ENCODE measurements around the gene DMD. TPM values are rescaled to one million over a fixed set of nuclear protein-coding genes. Genes with fewer than 3 reads are reported as not detected.

Gene DMD
- total RNA-seq, 1 donor from 2014 or later: 127 TPM

DNA sequence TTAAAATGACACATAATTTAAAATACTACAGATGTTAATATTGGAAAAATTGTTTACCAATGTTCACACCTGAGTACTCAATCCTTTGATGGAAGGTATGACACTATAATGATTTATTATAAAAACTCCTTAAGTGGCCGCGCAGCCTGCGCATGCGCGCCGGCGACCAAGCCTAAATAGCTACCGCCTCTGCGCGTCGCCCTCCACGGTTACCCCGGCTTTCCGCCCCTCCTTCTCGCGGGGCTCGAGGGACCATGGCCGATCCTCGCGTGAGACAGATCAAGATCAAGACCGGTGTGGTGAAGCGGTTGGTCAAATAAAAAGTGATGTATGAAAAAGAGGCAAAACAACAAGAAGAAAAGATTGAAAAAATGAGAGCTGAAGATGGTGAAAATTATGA lies 170.2 kb downstream of the DMD start:
- no peak for DNase-seq (ENCODE audit: low spot score)

GRCh38 chrX:33032700-33033099 lies 178.6 kb downstream of the DMD start:
- DNase-seq (ENCODE audit: low spot score): no peak

GRCh38 chrX:33014949-33015348 lies 196.4 kb downstream of the DMD start:
- no peak for DNase-seq (ENCODE audit: low spot score)

DNA sequence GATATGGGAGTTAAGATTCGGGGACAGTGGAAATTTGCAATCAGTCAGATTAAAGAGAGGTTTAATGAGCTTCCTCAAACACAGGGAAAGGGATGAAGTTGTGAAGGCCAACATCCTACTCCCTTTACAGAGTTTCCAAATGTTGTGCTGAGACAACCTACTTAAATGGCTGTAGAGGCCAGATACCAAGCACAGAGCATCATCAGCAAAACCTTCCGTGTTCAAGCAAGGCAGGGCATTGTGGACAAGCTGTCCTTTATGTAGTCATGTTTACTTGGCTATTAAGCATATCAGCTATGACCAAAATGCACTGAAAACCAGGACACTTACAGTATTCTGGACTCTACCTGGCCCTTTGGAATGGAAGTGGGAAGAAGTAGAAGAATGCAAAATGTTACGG lies 197.3 kb downstream of the DMD start:
- no peak for DNase-seq (ENCODE audit: low spot score)

- no peak for DNase-seq (ENCODE audit: low spot score)
Measured at GRCh38 chrX:33001107-33001506, 210.2 kb downstream of the DMD start.

GRCh38 chrX:32998776-32999175 lies 212.6 kb downstream of the DMD start:
- DNase-seq (ENCODE audit: low spot score): no peak

GRCh38 chrX:32995427-32995826 lies 215.9 kb downstream of the DMD start:
- DNase-seq (ENCODE audit: low spot score): no peak

- no peak for DNase-seq (ENCODE audit: low spot score)
Measured at GRCh38 chrX:32987142-32987541, 224.2 kb downstream of the DMD start.

DNA sequence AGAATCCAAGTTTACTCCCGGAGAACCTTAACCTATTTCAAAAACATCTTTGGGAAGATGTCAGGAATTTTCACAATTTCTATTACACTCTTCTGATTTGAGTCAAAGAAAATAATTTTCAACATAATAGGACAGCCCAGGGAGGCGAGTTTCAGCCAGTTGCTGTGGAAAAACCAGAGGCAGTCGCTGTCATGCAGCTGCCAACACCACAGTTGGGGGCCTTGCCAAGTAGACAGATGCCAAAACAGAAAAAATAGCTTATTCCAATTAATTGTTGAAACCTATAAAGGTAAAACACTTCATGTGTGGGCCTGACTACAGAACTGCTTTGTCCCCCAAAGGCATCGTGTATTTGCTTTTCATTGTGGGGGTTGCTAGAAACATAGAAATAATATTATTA lies 225.8 kb downstream of the DMD start:
- DNase-seq (ENCODE audit: low spot score): no peak

DNA sequence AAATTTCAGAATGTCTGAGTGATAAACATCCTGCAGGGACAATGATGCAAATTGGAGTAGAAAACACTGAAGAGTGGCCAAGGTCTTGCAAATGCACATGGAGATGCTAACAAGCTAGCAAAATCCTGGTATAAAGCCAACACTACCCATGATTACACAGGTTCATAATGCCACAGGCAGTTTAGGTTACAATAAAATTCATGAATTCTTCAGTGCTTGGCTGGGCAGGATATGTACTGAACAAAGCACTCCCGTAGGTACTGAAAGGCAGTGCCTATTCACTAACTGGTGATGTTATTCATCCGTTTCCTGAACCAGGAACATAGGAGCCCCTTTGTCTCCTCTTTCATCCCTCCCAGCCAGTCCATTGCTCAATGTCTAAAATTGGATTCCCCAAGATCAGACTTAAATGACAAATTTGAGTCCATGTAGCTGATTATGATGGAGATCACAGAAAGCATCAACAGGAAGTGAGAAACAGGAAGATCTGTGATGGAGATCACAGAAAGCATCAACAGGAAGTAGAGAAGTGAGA lies 244.5 kb downstream of the DMD start:
- no peak for DNase-seq (ENCODE audit: low spot score)

DNA sequence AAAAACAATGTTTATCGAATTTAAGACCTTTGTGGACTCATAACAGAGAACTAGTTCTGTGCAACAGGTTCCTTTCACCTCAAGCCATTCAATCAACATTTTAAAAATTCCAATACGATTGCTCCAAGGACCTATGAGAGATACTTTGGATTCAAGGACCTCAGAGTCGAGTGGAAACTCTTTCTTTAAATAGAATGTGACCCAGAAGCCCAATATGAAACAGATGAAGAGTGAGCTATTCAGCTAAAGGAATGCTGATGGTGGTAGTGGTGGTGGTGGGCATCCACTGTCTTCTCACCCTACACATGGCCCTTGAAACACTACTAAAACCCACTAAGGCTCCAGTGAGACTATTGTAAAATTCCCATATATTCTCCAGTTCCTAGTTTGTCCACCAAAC lies 257.2 kb downstream of the DMD start:
- no peak for DNase-seq (ENCODE audit: low spot score)

DNA sequence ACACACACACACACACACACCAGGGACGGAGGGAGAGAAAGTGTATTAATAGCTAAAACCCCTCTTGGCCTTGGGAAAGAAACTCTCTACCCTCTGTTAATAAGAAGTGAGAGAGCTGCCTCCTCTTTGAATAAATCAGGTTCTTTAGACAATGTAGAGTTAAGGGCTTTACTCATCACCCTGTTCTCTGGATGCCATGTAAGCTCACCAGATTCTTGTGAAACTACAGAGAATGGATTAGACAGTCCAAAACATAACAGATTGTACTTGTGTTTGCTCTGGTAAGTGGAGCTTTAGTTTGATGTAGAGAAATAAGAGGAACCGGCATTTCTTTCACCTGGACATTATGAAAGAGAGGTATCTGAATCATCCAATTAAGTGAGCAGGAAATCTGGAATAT lies 263.2 kb downstream of the DMD start:
- DNase-seq (ENCODE audit: low spot score): no peak

- no peak for DNase-seq (ENCODE audit: low spot score)
Measured at GRCh38 chrX:32937043-32937442, 274.3 kb downstream of the DMD start.

DNA sequence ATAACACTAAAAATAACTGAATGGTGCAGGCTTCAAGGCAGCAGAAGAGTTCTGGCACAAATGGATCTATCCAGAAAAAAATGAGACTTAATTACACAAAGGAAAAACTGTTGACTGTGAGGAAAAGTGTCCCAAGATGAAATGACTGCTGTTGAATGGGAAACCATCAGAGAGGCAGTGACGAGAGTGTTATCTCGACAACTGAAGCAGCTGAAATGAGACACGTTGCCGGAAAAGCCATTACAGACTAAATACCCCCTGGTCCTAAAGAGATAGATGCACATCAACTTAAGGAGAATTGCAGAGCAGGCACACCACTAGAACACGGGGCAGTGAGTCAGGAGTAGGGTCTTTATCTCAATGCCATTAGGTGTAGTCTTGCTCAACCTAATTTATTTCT lies 277.8 kb downstream of the DMD start:
- no peak for DNase-seq (ENCODE audit: low spot score)

GRCh38 chrX:32929040-32929439 lies 282.3 kb downstream of the DMD start:
- DNase-seq (ENCODE audit: low spot score): no peak

DNA sequence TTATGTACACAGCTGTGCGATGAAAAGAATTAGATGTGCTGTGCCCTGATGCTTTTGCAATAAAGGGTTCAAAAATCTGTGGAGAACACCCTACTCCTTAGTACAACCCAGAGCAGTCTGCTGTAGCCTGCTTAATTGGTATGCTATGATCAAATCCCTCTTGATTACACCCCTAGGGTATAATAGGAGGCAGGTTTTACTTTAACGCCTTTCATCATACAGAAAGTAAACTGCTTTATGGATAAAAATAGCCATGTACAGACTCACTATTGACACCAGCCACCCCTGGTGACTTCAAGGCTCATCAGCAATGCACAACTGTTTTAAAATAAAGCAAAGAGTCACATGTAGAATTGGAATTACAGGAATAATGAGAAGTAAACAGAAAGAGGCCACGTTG lies 315.3 kb downstream of the DMD start:
- no peak for DNase-seq (ENCODE audit: low spot score)

- DNase-seq (ENCODE audit: low spot score): no peak
Measured at GRCh38 chrX:32894679-32895078, 316.7 kb downstream of the DMD start.

DNA sequence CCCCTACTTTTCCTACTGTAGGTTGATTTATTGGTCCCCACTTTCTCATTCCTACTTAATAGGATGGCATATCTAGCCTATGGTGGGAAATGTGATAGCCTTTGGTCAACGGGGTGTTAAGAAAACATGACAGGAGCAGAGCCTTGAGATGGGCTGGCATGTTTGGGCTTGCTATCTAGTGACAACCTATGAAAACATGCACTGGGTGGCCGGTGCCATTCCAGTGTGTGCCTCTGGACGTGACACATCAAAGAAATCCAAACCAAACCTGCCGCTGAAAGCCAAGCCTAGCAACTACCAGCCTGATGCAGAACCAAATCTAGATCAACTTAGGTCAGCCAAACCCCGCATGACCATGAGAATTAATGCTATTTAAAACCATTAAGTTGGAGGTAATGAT lies 317.6 kb downstream of the DMD start:
- DNase-seq (ENCODE audit: low spot score): no peak

DNA sequence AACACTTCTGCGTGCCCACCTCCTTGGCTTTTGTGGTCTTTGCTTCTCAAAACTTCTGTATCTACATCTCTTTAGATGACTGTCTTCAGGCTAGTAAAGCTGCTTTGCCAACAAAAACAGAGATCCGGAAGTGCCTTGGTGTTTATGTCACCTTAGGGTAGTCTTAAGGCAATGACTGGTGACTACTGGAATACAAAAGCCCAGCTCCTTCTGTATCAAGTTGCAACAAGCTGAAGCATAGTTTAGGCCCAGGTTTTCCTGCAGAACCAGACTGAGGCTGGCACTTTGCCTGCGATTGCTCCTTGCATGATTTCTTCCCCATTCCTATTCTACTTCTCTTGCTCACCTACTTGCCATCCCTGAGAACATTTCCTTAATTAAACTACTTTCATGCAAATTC lies 333.8 kb downstream of the DMD start:
- no peak for DNase-seq (ENCODE audit: low spot score)

DNA sequence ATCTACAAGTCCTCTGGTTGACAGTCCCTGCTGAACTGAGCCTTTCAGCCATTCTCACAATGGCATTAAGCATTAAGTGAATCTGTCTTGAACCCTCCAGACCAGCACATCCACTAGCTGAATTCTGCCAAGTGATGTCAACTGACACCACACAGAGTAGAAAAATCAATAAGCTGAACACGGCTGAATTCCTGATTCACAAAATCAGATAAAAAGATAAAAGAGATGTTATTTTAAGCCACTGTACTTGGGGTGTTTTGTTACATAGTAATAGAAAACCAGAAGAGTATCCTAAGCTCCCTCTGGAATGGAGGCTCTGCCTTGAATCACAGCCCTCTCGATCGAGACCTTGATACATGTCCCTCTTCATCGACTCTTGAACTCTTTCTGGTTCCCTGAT lies 336.5 kb downstream of the DMD start:
- no peak for DNase-seq (ENCODE audit: low spot score)

- DNase-seq (ENCODE audit: low spot score): no peak
Measured at GRCh38 chrX:32873786-32874185, 337.6 kb downstream of the DMD start.

GRCh38 chrX:32871636-32872035 lies 339.7 kb downstream of the DMD start:
- no peak for DNase-seq (ENCODE audit: low spot score)

- no peak for DNase-seq (ENCODE audit: low spot score)
Measured at GRCh38 chrX:32868524-32868895, 342.8 kb downstream of the DMD start.

DNA sequence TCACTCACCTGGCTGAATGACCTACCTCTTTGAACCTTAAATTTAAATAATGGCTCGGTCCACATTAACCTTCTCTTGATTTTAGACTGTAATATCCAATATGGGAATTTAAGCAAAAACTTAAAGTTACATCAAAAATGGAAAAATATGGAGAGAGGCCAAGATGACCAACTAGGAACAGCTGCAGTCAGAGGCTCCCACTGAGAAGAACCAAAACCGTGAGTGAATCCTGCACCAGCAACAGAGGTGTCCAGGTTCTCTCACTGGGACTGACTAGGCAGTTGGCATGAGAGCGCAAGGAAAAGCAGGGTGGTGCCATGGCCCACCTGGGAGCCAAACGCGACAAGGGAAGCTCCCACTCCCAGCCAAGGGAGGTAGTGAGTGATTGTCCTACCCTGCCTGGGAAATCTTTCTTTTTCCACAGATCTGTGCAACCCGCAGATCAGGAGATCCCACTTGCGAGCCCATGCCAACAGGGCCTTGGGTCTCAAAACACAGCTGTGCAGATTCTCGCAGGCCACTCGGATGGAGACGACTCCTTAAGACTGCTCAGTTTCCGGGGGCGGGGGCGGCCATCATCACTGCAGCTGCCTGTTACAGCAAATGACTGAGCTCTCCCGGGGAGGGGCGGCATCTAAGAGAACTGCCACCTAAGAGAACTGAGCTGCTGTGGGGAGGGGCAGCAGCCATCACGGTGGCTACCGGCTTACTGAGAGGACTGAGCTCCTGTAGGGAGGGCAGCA lies 343.4 kb downstream of the DMD start:
- no peak for DNase-seq (ENCODE audit: low spot score)
